Fibroblast of peridontal ligament (primary cell): ENCODE measurements around the gene HNF4A.
A peak's percentile ranks its signal among the peaks of the same experiment; 100 is the strongest.

ENCODE experiments used
- DNase-seq: peaks from one replicate; pipeline ENCODE4 v3.0.0-alpha.2; 2010; ENCODE audit errors: extremely low read depth

HNF4A gene

DNA sequence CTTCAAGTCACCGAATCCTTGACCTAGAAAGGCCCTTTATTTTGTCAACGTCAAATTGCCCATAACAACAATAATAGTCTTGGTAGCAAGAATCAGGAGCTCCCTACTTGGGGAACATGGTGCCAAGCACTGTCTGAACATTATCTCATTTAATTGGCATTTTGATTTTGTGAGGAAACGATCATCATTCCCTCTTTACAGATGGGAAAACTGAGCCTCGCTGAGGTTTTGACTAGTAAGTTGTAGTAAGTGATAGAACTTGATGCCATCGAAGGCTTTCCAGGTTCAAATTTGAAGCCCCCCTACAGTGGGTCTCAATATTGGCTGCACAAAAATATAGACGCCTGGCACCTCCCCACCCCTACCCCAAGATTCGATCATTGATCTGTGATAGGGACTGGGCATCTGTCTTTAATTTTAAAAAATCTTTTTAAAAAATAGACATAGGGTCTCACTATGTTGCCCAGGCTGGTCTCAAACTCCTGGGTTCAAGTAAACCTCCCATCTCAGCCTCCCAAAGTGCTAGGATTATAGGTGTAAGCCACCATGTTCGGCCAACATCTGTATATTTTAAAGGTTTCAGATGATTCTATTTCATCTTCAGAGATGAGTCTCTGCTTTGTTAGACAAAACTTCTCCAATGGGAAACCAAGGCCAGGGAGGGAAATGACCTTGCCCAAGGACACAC lies 36.7 kb downstream of the HNF4A start:
- DNase-seq: no peak

DNA sequence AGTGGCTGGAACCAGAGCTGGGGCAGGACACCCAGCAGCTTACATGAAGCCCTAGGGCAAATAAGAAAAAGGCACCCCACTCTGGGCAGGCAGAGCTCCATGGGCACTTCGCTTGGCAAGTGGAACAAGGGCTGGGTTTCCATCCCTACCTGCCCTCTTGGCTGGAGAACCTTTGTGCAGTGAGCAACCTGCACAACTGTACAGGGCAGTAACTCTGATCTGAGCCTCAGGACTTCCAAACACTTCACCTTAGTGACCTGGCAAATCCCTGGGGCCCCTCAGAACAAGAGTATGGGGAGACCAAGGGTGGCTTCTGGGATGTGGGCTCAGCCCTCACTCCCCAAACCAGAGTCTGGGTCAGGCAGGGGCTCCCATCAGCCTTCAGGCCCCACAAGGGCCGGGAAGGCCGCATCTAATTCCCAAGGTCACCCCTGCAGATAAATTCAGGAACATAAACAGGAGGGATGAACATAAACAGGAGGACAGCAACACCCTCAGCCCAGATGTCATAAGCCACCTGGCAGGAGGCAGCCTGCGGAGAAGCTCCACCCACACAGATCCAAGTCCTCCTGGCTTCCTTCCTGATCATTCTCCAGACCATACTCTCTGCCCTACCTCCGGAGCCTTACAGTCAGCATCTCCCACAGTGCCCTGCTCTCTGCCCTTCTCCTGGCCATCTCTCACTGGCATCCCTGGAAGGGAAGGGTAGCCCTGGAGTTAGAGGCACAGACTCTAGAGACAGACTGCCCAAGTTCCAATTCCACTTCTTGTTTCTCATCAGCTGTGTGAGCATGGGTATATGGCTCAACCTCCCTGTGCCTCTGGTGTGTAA lies 37.5 kb downstream of the HNF4A start:
- DNase-seq: no peak

- no peak for DNase-seq
Observed at GRCh38 chr20:44393608-44394451, 38.3 kb downstream of the HNF4A start.

DNA sequence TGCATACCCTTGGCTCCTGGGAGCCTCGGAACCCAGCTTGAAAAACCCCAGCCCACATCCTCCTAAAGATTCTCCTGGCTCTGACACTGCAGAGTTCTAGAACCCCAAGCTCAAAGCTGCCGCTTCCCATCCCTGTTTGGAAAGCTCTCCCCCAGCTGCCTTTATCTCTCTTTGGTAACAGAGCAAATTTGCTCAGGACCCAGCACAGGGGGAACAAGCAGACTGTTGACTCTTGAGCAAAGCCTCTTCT lies 38.9 kb downstream of the HNF4A start:
- DNase-seq: no peak

GRCh38 chr20:44394702-44395460 lies 39.4 kb downstream of the HNF4A start:
- no peak for DNase-seq

GRCh38 chr20:44395461-44396340 lies 40.2 kb downstream of the HNF4A start:
- DNase-seq: no peak

DNA sequence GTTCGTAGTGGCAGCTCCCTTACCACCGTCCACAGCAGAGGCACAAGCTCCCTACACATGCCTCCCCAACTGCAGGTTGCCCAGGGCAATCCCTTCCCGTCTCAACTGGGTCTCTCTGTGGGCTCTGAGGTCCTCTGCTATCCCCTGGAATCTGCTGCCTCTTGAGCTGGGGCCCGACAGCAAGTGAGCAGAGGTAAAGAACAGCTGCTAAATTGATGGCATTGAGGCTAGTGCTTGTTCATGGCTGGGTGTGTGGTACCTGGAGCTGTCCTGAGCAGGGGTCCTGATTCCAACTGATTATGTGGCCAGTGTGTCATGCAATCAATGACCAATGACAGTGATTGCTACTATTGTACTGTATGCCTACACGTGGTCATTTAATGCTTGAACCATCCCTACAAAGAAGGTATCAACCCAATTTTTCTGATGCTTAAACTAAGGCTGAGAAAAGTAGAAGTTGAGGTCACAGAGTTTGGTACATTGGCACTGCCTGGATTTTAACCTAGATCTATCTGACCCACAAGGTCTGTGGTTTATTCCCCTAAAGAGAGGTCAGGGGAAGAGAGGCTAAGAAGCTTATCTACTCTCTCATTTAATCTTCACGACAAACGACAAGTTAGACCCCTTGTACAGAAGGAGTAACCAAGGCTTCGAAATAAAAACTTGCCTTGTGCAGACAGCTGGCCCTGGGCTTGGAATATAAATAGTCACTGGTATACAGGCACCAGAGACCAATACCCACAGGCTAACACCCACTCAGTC lies 41.1 kb downstream of the HNF4A start:
- DNase-seq: no peak

GRCh38 chr20:44398335-44398734 lies 42.8 kb downstream of the HNF4A start:
- DNase-seq: peak; percentile 47

- no peak for DNase-seq
Observed at GRCh38 chr20:44399446-44399845, 43.9 kb downstream of the HNF4A start.

- no peak for DNase-seq
Observed at GRCh38 chr20:44400671-44400969, 45.1 kb downstream of the HNF4A start.

GRCh38 chr20:44400970-44401769 lies 45.7 kb downstream of the HNF4A start:
- DNase-seq: no peak

- no peak for DNase-seq
Observed at GRCh38 chr20:44401770-44402390, 46.4 kb downstream of the HNF4A start.

- no peak for DNase-seq
Observed at GRCh38 chr20:44402391-44403193, 47.1 kb downstream of the HNF4A start.

- DNase-seq: no peak
Observed at GRCh38 chr20:44403194-44404112, 48.0 kb downstream of the HNF4A start.

DNA sequence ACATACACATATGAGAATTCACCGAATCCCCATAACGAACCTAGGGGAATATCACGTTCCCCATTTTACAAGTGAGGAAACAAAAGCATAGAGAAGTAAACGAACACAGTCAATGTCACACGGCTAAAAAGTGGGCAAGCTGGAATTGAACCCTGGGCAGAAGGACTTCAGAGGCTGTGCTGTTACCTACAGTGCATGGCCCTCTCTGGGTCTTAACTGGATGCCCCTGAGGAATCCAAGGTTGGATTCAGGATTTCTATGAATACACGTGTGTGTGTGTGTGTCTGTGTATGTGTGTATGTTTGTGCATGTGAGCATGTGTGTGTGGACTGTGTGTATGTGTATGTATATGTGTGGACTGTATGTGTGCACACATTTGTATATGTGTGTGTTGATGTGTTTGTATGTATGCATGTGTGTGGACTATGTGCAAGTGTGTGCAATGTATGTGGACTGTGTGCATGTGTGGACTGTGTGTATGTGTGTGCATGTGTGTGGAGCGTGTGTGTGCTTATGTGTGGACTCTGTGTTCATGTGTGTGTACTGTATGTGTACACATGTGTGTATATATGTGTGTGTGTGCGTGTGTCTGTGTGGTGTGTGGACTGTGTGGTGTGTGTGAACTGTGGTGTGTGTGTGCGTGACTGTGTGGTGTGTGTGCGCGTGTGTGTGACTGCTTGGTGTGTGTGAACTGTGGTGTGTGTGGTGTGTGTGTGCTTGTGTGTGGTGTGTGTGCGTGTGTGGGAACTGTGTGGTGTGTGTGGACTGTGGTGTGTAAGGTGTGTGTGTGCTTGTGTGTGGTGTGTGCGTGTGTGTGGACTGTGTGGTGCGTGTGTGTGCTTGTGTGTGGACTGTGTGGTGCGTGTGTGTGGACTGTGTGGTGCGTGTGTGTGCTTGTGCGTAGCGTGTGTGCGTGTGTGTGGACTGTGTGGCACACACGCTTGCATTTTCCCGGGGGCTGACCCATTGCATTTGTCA lies 49.0 kb downstream of the HNF4A start:
- no peak for DNase-seq

DNA sequence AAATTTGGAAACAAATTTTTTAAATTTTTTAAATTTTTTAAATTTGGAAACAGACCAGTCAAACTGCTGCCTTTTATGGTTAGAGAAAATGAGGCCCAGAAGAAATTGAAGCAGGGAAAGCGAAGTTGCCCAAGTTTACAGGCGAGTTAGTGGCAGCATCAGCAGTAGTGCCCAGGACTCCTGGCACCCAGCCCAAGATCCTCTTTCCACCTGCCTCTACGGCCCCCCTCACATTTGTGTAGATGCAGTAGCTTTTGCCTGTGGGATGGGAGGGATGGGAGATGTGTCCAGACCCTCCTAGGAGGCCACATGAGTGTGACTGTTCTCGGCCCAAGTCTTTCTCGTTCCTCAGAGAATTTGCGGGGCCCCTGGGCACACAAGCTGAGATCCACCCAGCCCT lies 49.8 kb downstream of the HNF4A start:
- no peak for DNase-seq
